Heart right ventricle (tissue), 16 donors: ENCODE data around the gene SRGAP3. TPM values are rescaled to one million over a fixed set of nuclear protein-coding genes. Genes with fewer than 3 reads are reported as not detected.

Source experiments
- ATAC-seq, 8 donors: fragments of 200-7000 bp; cut with Tn5 transposase; one replicate each; pipeline ENCODE4 v1.9.1; 2020; ENCODE audit warnings: mild to moderate bottlenecking in 8 of 8, moderate library complexity in 8 of 8, moderate number of reproducible peaks in 1 of 8
- DNase-seq, 2 donors: peaks; one replicate each; pipeline ENCODE4 v3.0.0-alpha.2; 2020
- H3K27ac ChIP-seq, 10 donors: fragments of 200-600 bp; sonication (generic) in 2 of 10; one replicate each; pipeline versions ENCODE4 v1.5.0 to v1.8.0; 2020 to 2022; ENCODE audit warnings: mild to moderate bottlenecking in 3 of 10
- H3K27me3 ChIP-seq, 7 donors: fragments of 200-600 bp; one replicate each; pipeline ENCODE4 v1.8.0; 2021 to 2022; ENCODE audit warnings: mild to moderate bottlenecking in 2 of 7
- H3K36me3 ChIP-seq, 9 donors: fragments of 200-600 bp; sonication (generic) in 1 of 9; one replicate each; pipeline versions ENCODE4 v1.5.0 to v1.8.0; 2020 to 2022; ENCODE audit warnings: mild to moderate bottlenecking in 2 of 9
- H3K4me1 ChIP-seq, 9 donors: fragments of 200-600 bp; sonication (generic) in 1 of 9; one replicate each; pipeline versions ENCODE4 v1.5.0 to v1.8.0; 2020 to 2022; ENCODE audit warnings: mild to moderate bottlenecking in 4 of 9
- H3K4me3 ChIP-seq, 10 donors: fragments of 200-600 bp; sonication (generic) in 2 of 10; one replicate each; pipeline versions ENCODE4 v1.5.0 to v1.8.0; 2020 to 2022; ENCODE audit warnings: mild to moderate bottlenecking in 7 of 10, moderate library complexity in 2 of 10
- H3K9me3 ChIP-seq, 11 donors: fragments of 200-600 bp in 10 of 11; sonication (generic) in 2 of 11; one replicate each; pipeline versions ENCODE4 v1.5.0 to v1.8.0; 2013 to 2022; ENCODE audit warnings: mild to moderate bottlenecking in 2 of 11, control low read depth in 1 of 11, moderate library complexity in 1 of 11
- CTCF ChIP-seq, 9 donors: fragments of 200-600 bp; sonication (generic) in 2 of 9; IDR thresholded peaks; one replicate each; pipeline versions ENCODE4 v1.5.0 to v1.8.0; 2021 to 2022; ENCODE audit warnings: antibody characterized with exemption in 9 of 9, mild to moderate bottlenecking in 5 of 9, moderate library complexity in 1 of 9
- WGBS, 2 donors: extraction: QIAGEN DNeasy Blood & Tissue Kit; methylation state at CpG; one replicate each; pipeline ENCODE4 v1.1.7; 2013; ENCODE audit warnings: inconsistent platforms in 1 of 2; 5-methylcytosine and 5-hydroxymethylcytosine counted together
- intact Hi-C, 10 donors: fragments of 100-400 bp; cut with DNase I; formaldehyde crosslinking; loops; one replicate each; pipeline versions ENCODE4 v1.11.1 to v1.14.2; 2022
- polyA plus RNA-seq, 2 donors: library from polyadenylated mRNA; stranded (reverse); fragments of 200-250 nt; gene quantifications; one replicate each; pipeline ENCODE4 v1.2.3, GENCODE V29; 2013
- total RNA-seq, 10 donors: library from RNA; stranded (reverse); fragmentation: NEBNext Ultra II Directional in 3 of 10; extraction: Animal tissue kit (Norgen Biotek cat#: 25700) in 3 of 10; gene quantifications; one replicate each; pipeline versions ENCODE4 v1.2.1 to v1.2.4, GENCODE V29; 2021 to 2023
- donor health status: Arrhythmogenic right ventricular cardiomyopathy.
- donor health status: ischemic (EF 13 %, LVEDD 7.1; RV severe dilation, severe dysfunction).
- donor health status: healthy with polysubstance abuse.
- donor health status: DM: no; HTN: yes; CAD: no.
- donor health status: DM: no; HTN: no; CAD: no.
- donor health status: ischemic (EF 25% LVEDD 6.9; RV normal size, moderate dysfunction).
- donor health status: ischemic (EF 25% LVEDD 5.7; RV mildly dilated, moderate dysfunction).
- donor health status: healthy.
- donor health status: DM: yes; HTN: yes; CAD: no.
- donor health status: Ischemic cardiomyopathy.
- donor health status: ischemic (EF 35%, LVEDD 5.7; RV mildly dilated, moderate dysfunction).
- donor health status: nonischemic (EF 11% LVEDD 7.7; RV severe dilation, severe dysfunction).
- donor health status: DM: yes; HTN: yes; CAD: no.
- donor health status: PGD.
- donor health status: ischemic (EF 29% LVEDD 5.4; RV normal size, mild dysfunction).
- donor health status: nonischemic (EF 23%, LVEDD 6.1; RV moderate dilation, normal function).

SRGAP3 gene
- total and polyA plus RNA-seq, 12 donors = 0.67 to 16.1 (median 10.6) TPM

GRCh38 chr3:9184461-9184835 lies 65.0 kb downstream of the SRGAP3 start:
- Histone ChIP-seq H3K27ac (peak overlapping the region in 2 of 10 donors; percentile 14 to 46), H3K36me3 (no peaks in the 10 kb centered on the region), H3K27me3 (no peaks in the 10 kb centered on the region), H3K9me3 (no peaks in the 10 kb centered on the region), H3K4me3 (no peak overlapping the region), H3K4me1 (peaks cover 0 to 30% (median 7%) of the 10 kb centered on the region in 9 donors)
- peak in 2 of 8 donors; percentile 37 to 53 for ATAC-seq
- intact Hi-C loops = loop anchor here in 1 of 10 donors (5.0 kb wide), 1 partner anchor 63 kb away; the partner anchor contains the start of gene SRGAP3
- TF ChIP-seq CTCF (IDR thresholded peaks at IDR 0.05) = no peak
- DNase-seq = no peak
- WGBS, 2 donors = 63 to 70% methylated on average over 4 of the region's 4 CpGs

GRCh38 chr3:9183811-9184460 lies 65.5 kb downstream of the SRGAP3 start:
- DNase-seq = no peak
- ATAC-seq = peak in 3 of 8 donors; percentile 25 to 35 (median 26)
- no peak for TF ChIP-seq CTCF (IDR thresholded peaks at IDR 0.05)
- intact Hi-C loops = loop anchor here in 1 of 10 donors (5.0 kb wide), 1 partner anchor 63 kb away; the partner anchor contains the start of gene SRGAP3
- Histone ChIP-seq H3K27me3 (no peaks in the 10 kb centered on the region), H3K4me3 (no peak overlapping the region), H3K4me1 (peaks cover 0 to 30% (median 7%) of the 10 kb centered on the region in 9 donors), H3K9me3 (no peaks in the 10 kb centered on the region), H3K36me3 (no peaks in the 10 kb centered on the region), H3K27ac (peak overlapping the region in 3 of 10 donors; percentile 14 to 46 (median 28))
- WGBS, 2 donors = 52 to 55% methylated on average over 10 of the region's 10 CpGs

GRCh38 chr3:9183011-9183410 lies 66.4 kb downstream of the SRGAP3 start:
- intact Hi-C loops = loop anchor here in 1 of 10 donors (5.0 kb wide), 1 partner anchor 64 kb away; the partner anchor contains the start of gene SRGAP3
- ATAC-seq (peak in 7 of 8 donors; percentile 34 to 84 (median 70)), DNase-seq (peak; percentile 23 to 32)
- Histone ChIP-seq H3K4me1 (peaks cover 0 to 30% (median 7%) of the 10 kb centered on the region in 9 donors), H3K9me3 (no peaks in the 10 kb centered on the region), H3K27ac (no peak overlapping the region), H3K27me3 (no peaks in the 10 kb centered on the region), H3K4me3 (no peak overlapping the region), H3K36me3 (no peaks in the 10 kb centered on the region)
- no peak for TF ChIP-seq CTCF (IDR thresholded peaks at IDR 0.05)
- 34 to 52% methylated on average over 3 of the region's 3 CpGs for WGBS, 2 donors

GRCh38 chr3:9180764-9181117 lies 68.7 kb downstream of the SRGAP3 start:
- H3K4me3 ChIP-seq = no peak overlapping the region
- TF ChIP-seq CTCF (IDR thresholded peaks at IDR 0.05) = no peak

More at GRCh38 chr3:9180764-9181117, 68.7 kb downstream of the SRGAP3 start:
- ATAC-seq (peak in 1 of 8 donors; percentile 24), DNase-seq (no peak)
- WGBS, 2 donors = 66 to 72% methylated on average over 6 of the region's 6 CpGs
- Histone ChIP-seq H3K27me3 (no peaks in the 10 kb centered on the region), H3K36me3 (no peaks in the 10 kb centered on the region), H3K4me1 (peaks cover 0 to 30% (median 7%) of the 10 kb centered on the region in 9 donors), H3K27ac (peak overlapping the region in 1 of 10 donors; percentile 28), H3K9me3 (no peaks in the 10 kb centered on the region)
- intact Hi-C loops = loop anchor here in 1 of 10 donors (5.0 kb wide), 1 partner anchor 67 kb away; the partner anchor contains the start of gene SRGAP3
